COLO668 (cell line): ENCODE measurements around the gene TECTA.

ENCODE experiments used
- DNase-seq: peaks from one replicate; lab custom pipeline; 2025; ENCODE audit not compliant: unreplicated experiment; lab: John Stamatoyannopoulos, UW

Gene TECTA, protein sequence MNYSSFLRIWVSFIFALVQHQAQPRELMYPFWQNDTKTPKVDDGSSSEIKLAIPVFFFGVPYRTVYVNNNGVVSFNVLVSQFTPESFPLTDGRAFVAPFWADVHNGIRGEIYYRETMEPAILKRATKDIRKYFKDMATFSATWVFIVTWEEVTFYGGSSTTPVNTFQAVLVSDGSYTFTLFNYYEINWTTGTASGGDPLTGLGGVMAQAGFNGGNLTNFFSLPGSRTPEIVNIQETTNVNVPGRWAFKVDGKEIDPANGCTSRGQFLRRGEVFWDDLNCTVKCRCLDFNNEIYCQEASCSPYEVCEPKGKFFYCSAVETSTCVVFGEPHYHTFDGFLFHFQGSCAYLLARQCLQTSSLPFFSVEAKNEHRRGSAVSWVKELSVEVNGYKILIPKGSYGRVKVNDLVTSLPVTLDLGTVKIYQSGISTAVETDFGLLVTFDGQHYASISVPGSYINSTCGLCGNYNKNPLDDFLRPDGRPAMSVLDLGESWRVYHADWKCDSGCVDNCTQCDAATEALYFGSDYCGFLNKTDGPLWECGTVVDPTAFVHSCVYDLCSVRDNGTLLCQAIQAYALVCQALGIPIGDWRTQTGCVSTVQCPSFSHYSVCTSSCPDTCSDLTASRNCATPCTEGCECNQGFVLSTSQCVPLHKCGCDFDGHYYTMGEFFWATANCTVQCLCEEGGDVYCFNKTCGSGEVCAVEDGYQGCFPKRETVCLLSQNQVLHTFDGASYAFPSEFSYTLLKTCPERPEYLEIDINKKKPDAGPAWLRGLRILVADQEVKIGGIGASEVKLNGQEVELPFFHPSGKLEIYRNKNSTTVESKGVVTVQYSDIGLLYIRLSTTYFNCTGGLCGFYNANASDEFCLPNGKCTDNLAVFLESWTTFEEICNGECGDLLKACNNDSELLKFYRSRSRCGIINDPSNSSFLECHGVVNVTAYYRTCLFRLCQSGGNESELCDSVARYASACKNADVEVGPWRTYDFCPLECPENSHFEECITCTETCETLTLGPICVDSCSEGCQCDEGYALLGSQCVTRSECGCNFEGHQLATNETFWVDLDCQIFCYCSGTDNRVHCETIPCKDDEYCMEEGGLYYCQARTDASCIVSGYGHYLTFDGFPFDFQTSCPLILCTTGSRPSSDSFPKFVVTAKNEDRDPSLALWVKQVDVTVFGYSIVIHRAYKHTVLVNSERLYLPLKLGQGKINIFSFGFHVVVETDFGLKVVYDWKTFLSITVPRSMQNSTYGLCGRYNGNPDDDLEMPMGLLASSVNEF (N-terminal part only)

DNA sequence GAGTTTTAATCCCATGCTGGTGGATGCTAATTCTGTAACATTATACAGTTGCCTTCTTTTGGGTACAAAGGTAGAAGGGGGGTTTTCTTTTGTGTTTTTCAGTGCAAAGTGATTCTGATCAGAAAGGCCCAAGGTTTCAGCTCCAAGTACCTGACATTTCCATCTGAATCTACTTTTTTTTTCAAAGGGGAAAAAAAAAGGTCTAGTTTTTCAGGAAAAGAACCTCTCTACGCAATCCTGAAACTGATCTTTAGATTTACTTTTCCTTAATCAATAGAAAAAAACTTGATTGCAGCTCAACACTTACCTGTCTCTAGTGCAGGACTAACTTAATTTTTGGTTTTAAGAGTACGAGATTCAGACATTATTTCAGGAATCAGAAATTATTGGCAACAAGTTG is at the start of gene TECTA:
Gene TECTA, plus strand, starts transcription at position 301 of the 400 bp plus-strand sequence. CDS start 1,423 bp downstream, outside the sequence.
- DNase-seq: no peak

DNA sequence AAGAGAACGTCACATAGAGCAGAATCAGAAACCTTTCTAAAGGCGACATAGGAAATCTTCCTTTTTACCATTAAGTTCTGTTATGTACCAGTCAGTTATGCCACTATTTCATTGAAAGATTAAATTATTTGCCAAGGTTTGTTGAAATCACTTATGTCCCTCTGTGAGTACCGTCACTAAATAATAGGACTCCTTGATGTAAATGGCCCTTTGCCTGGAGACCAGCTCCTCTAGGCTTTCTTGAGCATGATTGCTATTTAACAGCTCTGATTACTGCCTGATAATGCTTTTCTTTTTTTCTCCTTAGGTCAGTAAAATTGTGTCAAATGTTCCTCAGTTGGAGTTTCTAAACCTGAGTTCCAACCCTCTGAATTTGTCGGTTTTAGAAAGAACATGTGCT is 47.8 kb upstream of the TECTA start:
- no peak for DNase-seq

DNA sequence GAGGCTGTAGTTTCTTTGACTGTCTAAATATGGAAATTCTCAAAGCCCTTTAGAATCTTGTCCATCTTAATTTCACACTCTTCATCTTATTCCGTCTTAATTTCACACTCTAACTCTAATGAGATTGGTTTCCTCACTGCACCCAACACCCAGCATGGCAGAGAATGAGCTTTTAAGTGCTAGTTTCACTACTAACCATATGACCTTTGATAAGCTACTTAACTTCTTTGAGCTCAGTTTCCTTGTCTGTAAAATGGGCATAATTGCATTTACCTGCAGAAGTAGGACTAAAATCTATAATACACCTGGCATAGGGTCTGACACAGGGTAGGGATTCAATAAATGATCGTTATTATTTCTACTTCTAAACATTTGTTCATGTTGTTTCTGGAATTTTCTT is 46.8 kb upstream of the TECTA start:
- no peak for DNase-seq

DNA sequence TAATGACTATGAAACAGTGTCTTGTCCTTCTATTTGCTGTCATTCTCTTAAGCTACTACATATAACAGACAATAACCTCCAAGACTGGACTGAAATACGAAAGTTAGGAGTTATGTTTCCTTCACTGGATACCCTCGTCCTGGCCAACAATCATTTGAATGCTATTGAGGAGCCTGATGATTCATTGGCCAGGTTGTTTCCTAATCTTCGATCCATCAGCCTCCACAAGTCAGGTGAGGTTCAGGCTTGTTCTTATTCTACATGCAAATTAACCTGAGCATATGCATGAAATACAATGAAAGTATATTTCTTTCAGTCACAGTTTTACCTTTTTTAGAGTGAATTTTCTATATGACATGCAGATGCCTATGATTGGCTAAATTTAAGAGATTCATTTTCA is 46.0 kb upstream of the TECTA start:
- DNase-seq: no peak

DNA sequence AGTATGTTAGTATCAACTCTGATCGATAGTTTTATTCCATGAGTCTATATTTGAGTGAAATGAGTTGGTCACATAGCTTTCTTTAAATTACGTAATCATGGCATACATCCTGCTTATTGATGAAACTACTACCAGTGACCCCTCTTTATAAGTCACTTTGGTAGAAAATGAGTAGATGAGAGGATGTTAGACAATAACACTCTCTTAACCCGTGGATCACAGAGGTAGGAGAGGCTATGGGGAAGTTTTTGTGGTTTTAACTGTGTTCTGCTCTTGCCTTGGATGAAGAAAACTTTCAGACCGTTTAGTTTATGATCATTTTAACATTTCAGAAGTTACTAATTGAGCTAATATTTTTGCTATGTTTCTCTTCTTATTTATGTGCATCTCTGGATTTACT is 43.1 kb upstream of the TECTA start:
- no peak for DNase-seq

DNA sequence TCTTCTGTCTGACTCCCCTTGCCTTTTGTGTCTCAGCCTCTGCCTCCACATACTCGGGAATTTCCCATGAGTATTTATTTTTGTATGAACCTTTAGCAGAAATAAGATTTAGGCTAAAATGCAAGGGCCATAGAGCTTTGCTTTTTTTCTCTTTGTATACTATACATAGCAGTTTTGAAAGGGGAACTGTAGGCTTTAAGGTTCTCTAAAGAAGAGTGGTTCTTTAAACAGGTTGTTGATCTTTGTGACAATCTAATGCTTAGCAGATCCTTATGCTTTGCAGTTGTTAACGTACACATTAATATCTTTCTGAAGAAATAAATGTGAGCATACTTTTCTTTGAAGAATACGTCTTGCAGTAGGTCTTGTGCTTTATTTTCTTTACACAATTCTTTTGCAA is 42.1 kb upstream of the TECTA start:
- DNase-seq: no peak

DNA sequence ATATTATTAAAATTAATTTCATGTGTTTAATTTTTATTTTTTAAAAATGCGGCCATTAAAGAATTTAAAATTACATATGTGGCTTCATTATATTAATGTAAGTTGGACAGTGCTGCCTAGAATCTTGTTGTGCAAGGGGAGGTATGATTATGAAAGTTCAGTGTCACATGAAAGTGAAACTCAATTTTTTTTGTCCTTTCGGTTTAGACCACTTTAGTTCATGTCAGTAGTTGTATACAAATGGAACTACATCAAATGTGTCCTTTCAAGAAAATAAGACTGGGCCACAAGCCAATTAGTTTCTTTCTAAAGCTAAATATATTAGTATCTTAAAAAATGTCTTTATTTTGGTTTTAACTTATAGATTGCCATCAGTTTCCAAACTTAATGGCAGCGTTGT is 41.4 kb upstream of the TECTA start:
- no peak for DNase-seq

DNA sequence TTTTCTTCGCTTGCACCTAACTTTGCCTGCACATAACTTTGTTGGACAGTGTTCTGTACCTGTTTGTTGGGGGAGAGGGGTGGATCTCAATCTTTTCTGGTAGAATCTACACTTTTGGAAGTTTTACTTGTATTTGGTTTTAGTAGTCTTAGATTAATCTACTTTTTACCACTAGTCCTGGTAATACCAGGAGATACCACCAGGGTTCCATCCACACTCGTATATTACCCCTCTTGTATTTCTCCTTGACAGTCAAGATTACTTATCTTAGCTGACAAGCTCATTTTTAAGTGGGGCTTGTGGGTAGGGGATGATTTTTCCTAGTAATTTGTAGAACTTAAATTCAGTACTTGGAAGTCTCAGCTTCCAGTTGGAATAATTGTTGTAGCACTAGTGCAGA is 37.3 kb upstream of the TECTA start:
- DNase-seq: no peak

DNA sequence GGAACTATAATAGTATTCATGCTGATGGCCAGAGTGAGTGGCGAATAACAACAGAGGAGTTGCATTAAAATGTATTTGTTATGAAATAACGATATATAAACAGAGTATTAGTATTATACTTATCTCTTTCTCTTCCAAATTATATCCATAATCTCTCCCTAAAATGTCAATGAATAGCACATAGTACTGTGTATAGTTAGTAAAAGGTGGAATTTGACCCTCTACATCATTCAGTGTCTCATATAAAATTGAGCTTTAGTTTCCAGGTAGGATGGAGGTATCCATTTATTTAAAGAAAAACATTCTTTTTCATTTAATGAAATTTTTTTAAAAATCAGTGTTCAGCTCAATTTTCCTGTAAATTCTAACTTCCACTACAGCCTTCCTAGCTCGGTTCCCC is 34.4 kb upstream of the TECTA start:
- no peak for DNase-seq

DNA sequence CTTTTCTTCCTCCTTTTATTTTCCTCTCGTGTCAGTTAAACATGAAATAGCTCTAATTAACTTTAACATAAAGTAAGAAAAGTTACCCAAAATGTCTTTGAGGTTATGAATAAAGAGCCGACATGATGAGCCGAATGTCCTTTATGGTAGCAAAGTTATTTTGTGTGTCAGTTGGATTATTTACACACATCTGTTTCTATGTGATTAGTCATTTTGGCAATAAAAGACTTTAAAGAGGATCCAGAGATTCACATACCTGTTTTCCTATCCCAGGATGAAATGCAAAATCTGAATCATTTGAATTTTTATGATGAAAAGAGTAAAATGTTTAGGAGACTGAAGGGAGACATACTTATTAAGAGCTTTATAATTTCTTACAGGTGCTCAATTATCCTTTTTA is 34.0 kb upstream of the TECTA start:
- no peak for DNase-seq

DNA sequence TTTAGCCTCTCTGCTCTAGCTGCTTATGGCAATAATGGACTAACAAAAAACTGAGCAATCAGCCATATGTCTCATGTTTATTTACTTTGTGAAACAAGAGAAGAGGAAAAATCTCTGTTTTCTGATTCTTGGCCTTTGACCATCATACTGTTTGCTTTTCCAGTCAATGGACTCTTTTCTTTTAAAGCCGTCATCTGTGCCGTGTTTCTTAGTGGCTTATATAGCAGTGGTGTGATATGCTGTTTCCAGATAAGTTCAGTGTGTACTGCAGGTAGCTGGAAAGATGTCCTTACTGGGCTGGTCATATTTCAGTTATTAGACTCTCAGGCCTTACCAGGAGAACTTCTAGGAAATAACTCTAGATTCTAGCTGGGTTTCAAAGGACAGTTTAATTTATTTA is 33.6 kb upstream of the TECTA start:
- no peak for DNase-seq

DNA sequence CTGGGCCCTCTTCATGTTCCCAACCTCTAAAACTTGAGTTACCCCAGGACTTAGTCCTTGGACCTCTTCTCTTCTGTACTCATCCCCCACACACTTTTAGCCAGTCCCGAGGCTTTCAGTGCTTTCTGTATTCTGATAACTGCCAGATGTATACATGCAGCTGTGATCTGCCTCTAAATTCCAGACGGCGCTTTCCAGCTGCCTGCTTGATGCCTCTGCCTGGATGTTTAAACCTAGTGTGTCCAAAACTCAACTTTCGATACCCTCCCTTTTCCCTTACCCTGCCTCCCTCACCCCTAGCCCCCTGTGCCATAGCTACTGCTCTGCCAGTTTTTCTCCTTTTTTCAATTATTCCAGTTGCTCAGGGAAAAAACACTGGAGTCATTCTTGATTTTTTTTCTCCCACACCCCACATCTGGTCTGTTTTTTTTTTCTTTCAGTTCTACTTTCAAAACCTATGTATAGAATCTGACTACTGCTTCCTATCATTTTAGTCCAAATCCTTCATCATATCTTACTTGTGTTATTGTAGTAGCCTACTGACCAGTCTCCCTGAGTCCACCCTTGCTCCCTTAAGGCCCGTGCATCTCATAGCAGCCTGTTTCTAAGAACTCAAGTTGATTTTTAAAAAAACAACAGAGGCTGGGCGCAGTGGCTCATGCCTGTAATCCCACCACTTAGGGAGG is 32.9 kb upstream of the TECTA start:
- no peak for DNase-seq

DNA sequence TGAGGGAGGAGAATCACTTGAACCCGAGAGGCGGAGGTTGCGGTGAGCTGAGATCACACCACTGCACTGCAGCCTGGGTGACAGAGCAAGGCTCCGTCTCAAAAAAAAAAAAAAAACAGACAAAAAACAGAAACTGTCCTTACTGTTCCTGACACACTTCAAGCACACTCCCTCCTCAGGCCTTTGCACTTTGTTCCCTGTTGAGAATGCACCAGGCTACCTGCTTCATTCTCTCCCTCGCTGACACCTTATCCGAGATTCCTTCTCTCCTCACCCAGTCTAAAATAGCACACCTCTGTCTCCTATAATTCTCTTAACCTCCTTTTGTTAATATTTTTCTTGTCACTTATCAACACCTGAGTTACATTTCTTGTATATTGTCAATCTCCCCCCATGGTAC is 32.3 kb upstream of the TECTA start:
- DNase-seq: no peak

DNA sequence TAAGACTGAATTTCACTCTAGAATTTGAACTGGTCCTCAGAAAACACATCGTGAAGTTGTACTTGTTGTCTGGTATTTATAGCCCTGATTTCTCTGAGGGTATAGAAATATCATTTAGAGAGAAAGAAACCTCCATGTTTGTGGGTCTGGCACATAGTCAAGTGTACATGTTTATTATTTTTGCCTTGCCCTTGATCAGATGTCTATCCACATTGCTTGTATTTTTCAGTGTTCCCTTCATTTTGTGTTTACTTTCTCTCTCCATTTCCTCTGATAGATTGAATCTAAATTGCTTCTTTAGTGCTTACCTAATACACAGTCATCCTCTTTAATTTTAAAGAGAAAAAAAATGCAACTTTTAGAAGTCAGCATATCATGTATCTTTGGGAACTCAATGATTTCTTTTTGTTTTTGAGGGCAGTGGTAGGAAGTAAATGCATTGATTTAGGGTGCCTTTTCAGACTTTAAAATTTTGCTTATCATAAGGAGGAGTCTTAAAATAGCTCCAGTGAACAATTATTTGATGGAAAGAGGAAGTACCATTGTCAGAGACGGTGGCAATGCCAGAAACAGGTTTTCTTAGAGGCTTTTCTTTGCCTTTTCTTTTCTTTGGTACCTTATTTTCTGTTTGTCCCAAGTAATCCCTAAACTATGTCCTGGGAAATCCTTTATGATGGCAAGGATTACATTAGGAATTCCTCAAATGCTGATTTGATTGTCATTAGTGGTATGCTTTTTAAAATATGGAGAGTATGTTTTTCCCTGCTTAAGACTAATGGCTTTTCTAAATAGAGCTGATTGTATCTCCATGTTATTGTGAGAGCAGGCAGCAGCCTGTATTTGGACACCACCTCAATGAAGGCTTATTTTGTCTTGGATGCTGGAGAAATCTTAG is 29.8 kb upstream of the TECTA start:
- DNase-seq: no peak

DNA sequence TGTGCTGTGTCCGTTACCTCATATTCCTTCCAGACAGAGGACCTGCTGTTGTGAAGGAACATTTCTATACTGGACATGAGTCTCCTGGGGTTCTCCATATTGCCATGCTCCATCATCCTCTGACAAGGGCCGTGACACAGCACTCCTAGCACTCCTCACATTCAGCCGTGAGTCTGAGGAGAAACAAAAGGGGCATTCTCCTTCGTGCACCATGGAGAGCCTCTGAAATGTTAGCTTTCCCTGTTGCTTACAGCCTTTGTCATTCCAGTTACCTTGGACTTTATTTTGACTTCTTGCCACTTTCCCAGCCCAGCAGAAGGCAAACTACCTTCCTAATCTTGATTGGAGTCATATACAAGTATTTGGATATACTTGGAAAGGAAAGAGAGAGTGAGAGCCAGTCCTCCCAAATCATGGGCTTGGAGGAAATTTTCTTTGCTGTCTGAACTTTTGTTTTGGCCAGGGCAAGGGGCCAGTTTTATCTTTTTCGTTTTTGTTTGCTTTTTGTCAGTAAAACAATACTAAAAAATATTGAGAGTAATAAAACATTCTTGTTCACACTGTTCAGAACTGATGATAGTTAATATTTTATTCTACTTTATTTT is 29.1 kb upstream of the TECTA start:
- no peak for DNase-seq

DNA sequence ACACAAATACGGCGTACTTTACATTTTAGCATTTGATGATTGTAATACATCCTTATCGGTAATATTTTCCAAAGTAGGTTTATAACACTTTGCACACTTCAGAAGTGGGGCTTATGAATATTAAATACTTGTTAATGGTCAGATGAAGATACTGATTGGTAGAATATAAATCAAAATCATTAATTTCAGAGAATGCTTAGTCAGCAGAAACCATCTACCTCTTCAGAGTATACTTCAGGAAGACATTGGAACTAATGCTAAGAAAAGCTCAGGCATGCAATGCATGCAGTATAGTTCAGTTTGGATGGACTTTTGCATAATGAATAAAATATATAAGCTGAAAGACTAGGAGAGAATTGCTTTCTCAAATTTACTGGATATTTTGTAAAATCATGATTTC is 19.7 kb upstream of the TECTA start:
- no peak for DNase-seq

DNA sequence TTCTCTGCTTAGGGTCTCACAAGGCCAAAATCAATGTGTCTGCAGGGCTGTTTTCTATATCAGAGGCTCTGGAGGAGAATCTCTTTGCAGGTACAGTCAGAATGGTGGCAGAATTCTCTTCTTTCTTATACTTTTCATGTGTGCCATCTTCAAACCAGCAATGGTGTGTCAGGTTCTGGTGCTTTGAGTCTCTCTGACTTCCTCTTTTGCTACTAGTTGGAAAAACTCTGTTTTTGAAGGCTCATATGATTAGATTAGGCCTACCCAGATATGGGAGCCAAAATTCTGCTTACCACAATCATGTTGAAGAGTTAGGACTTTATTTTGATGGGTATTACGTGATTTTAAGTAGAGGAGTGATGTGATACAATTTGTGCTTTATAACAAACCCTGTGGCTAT is 18.8 kb upstream of the TECTA start:
- no peak for DNase-seq

DNA sequence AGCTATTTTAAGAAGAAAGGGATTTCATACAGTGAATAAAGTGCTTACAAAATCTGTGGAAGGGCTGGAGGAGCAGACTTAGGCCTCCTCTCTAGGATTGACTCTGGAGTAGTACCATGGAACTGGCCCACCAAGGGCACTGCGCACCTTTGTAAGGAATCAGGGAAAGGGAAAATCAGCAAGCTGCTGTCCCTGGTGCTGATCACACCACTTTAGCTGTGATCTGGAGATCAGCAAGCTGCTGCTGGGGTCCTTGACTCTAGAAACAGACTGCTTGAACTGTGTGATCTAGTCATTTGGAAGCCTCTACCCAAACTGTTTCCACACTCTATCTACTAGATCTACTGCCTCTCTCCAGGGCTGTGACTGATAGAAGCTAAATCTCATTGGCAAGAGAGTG is 18.4 kb upstream of the TECTA start:
- no peak for DNase-seq

DNA sequence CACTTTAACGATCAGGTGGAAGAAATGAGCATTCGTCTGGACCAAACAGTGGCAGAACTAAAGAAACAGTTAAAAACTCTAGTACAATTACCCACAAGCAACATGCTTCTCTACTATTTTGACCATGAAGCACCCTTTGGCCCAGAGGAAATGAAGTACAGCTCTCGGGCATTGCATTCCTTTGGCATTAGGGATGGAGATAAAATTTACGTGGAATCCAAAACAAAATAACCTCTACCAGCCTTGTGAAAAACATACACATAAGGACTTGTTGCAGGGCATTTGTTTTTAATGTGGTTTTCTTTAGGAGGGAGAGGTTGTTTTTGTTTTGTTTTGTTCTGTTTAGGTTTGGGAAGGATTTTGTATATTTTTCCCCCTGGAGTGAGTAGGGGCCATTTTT is 14.2 kb upstream of the TECTA start:
- no peak for DNase-seq

DNA sequence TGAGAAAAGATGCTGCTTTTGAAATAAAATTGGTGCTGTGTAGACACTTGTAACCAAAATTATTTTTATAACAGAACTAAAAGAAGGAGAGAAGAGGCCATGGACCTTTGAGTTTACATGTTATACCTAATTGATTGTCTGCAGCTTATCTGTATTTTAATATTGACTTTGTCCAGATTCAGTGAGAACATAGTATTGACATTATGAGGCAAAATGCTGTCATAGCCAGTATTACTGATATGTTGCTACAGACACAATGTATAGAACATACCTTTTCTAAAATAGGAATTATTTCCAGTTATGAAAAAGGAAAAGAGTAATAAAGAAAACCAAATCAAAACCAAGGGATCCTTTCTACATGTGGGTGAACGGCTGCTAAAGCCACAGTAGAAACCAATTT is 11.5 kb upstream of the TECTA start:
- no peak for DNase-seq
